Fibroblast of skin of right quadriceps (primary cell): ENCODE results near the gene PBRM1.
"Not testable (repeated sequence)": the region's sequence is repeated elsewhere in the genome, so short reads cannot be mapped to it uniquely, and the experiment has no call there.

ENCODE experiments used
- DNase-seq: peaks from one replicate; pipeline ENCODE4 v3.0.0-alpha.2; 2013

The PBRM1 gene

DNA sequence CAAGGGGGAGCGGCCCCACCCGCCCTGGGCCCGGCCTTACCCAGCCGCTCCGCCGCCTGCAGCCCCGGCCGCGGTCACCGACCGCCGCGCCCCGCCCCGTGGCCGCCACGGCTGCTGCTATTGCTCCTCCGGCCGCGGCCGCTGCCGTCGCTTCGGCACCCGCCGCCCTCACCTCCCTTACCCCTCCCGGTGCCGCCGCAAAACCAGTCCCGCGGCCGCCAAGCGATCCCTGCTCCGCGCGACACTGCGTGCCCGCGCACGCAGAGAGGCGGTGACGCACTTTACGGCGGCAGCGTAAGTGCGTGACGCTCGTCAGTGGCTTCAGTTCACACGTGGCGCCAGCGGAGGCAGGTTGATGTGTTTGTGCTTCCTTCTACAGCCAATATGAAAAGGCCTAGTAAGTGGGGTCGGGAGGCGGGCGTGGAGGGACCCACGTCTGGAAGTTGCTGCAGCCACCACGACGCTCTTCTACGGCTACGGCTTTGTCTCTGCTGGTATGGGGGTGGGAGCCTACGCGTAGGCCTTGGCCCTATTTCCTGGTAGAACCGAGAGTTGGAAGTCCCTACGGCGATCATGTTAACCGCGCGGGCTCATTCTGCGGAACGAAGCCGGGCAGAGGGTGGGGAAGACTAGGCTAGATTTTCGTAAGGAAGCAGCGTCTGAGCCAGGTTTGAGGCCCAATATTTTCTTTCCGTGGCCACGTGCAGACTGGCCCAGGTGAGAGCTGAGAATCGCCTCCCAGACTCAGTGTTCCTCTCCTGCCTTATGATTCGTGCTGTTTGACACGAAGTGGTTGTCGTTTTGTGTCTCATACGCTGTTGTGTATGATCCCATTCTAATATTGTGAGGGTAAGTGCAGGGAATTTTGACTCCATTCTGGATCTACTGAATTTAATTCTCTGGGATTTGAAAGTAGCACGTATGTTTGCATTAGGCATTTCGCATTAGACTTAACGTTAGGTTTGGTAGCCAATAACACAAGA, at the start of gene PBRM1, which contains the start of gene GNL3:
Gene PBRM1 (minus strand): TSS at position 205 of the 983 bp plus-strand sequence.
Gene GNL3 (plus strand): TSS at position 324 of the 983 bp plus-strand sequence. CDS start 61 bp downstream, at position 385.
- peak; percentile 96 for DNase-seq

GRCh38 chr3:52733256-52733891, 47.7 kb upstream of the PBRM1 start:
- DNase-seq = no peak

DNA sequence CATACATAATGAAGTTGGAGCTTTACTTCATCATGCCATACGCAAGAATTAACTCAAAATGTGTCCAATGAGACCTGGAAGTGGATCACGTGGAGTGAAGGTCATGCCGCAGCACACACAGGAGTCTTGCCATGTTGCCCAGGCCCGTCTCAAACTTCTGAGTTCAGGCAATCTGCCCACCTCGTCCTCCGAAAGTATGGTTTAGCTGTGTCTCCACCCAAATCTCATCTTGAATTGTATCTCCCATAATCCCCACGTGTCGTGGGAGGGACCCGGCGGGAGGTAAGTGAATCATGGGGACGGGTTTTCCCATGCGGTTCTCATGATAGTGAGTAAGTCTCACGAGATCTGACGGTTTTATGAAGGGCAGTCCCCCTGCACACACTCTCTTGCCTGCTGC, 45.9 kb upstream of the PBRM1 start:
- DNase-seq = no peak

GRCh38 chr3:52730681-52731080, 45.0 kb upstream of the PBRM1 start:
- no peak for DNase-seq

DNA sequence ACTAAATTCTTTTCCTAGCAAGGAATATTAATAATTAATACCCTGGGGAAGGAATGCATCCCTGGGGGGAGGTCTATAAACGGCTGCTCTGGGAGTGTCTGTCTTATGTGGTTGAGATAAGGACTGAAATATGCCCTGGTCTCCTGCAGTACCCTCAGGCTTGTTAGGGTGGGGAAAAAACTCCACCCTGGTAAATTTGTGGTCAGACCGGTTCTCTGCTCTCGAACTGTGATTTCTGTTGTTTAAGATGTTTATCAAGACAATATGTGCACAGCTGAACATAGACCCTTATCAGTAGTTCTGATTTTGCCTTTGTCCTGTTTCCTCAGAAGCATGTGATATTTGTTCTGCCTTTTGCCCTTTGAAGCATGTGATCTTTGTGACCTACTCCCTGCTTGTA, 43.0 kb upstream of the PBRM1 start:
- DNase-seq = not testable (repeated sequence)

DNA sequence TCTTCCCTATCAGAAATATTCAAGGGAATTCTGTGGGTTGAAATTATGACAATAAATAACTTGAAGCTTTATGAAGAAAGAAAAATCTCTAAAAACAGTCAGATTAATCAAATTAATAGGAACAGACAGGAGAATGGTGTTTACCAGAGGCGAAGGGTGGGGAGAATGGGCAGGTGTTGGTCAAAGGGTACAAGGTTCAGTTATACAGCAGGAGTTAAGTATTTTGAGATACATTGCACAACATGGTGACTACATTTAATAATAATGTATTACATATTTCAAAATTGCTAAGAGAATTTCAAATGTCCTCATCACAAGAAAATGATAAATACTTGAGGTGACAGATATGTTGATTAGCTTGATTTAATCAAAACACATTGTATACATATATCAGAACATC, 38.8 kb upstream of the PBRM1 start:
- no peak for DNase-seq

DNA sequence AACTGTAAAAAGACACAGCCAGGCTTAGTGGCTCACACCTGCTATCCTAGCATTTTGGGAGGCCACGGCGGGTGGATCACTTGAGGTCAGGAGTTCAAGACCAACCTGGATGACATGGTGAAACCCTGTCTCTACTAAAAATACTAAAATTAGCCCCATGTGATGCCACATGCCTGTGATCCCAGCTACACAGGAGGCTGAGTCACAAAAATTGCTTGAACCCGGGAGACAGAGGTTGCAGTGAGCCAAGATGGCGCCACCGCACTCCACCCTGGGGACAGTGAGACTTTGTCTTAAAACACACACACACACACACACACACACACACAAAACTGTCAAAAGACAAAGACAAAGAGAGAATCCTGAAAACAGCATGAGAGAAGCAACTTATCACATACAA, 38.2 kb upstream of the PBRM1 start:
- DNase-seq = no peak

- DNase-seq = no peak
These were observed 36.8 kb upstream of the PBRM1 start for GRCh38 chr3:52722491-52722890.

- DNase-seq = no peak
These were observed 36.0 kb upstream of the PBRM1 start for GRCh38 chr3:52721730-52722008.

- peak; percentile 7 for DNase-seq
These were observed 35.5 kb upstream of the PBRM1 start for GRCh38 chr3:52721002-52721729.

GRCh38 chr3:52719618-52720017, 33.9 kb upstream of the PBRM1 start:
- DNase-seq = no peak

GRCh38 chr3:52715714-52716305, 30.1 kb upstream of the PBRM1 start:
- no peak for DNase-seq

DNA sequence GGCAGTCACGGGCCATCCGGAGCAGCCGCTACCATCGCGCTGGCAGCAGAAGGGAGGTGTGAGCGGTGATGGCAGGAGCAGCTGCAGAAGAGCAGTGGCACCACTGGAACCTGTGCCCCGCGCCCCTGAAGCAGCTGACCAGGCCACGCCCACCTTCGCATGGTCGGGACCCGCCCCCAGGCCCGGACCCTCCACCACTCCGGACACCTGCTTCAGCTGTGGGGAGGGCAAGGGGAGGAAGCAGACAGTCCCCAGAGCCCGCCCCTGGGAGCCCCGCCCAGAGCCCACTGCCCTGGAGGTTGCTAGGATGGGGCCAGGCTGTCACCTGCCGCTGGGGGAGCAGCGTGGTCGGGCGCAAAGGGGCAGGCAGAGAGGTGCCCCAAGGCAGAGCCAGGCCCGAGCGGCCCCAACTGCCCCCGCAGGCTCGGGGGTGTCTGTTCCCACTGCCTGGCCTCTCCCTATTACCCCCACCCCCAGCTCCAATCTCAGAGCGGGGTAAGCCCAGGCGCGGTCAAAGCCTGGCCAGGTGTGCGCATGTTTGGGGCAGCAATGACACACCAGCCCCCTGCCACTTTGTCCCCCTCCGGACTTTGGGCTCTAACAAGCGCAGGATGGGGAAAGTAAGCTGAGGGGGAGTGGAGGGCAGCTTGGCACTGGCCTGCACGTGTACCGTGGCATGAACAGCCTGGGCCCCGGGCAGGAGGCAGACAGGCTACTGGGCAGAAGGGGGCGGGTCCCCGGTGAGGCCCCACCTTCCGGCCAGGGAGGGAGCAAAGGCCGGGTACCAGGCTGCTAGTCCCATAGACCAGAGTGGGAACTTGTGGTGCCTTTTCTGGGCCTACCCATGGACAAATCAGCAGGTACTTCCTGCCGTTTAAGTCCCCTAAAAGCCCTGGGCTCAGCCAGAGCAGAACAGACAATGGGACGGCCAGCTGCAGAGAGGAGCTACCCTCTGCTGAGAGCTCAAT, 28.9 kb upstream of the PBRM1 start:
- DNase-seq = no peak

DNA sequence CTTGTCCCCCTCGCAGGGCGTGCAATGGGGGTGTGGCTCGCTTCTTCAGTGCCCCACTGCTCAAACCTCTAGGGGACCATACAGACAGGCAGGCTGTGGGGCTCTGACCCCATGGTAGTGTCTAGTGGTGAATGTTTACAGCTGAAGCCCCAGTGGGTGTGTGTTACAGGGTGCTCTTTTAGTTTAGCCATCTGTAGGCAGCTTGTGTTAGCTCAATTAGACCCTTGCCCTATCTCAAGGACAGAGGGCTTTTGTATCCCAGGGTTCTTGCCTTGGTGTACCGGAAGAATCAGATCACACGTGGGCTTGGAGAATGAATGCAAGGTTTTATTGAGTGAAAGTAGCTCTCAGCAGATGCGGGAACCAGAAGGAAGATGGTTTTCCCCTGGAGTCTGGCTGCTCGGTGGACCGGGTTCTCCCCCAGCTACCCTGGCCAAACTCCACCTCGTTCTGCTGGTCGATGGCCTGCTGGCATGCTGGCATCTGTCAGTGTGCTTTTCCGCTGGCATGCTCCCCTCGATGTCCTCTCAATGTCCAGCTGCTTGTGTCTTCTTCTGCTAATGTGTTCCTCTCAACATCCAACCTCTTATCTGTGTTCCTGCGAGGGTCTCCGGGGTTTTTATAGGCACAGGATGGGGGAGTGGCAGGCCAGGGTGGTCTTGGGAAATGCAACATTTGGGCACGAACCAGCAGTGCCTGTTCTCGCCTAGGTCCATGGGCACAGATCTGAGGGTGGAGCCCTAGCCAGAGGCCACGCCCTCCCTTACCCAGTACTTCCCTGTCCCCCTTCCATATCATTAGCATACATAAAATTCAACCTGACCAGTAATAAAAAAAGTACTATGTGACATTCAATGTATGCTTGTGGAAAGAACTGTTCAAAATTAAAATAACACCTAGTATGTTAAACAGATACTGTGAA, 26.8 kb upstream of the PBRM1 start:
- DNase-seq = no peak

- DNase-seq = no peak
These were observed 24.8 kb upstream of the PBRM1 start for GRCh38 chr3:52710512-52710911.

DNA sequence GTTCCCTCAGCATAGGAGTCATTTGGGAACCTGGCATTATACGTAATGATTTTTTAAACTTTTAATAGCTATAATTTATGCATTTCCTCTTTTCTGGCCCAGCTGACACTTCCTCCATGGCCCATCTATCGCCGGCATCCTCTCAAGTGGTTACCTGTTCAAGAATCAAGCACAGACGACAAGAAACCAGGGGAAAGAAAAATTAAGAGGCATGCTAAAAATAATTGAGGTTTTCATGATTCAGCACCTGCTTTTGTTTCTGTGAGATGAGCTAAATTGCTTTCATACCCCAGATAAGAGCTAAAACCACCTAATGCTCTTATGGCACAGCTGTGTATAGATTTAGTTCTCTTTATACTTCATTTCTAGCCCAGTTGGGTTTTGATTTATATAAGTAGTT, 21.9 kb upstream of the PBRM1 start:
- no peak for DNase-seq

DNA sequence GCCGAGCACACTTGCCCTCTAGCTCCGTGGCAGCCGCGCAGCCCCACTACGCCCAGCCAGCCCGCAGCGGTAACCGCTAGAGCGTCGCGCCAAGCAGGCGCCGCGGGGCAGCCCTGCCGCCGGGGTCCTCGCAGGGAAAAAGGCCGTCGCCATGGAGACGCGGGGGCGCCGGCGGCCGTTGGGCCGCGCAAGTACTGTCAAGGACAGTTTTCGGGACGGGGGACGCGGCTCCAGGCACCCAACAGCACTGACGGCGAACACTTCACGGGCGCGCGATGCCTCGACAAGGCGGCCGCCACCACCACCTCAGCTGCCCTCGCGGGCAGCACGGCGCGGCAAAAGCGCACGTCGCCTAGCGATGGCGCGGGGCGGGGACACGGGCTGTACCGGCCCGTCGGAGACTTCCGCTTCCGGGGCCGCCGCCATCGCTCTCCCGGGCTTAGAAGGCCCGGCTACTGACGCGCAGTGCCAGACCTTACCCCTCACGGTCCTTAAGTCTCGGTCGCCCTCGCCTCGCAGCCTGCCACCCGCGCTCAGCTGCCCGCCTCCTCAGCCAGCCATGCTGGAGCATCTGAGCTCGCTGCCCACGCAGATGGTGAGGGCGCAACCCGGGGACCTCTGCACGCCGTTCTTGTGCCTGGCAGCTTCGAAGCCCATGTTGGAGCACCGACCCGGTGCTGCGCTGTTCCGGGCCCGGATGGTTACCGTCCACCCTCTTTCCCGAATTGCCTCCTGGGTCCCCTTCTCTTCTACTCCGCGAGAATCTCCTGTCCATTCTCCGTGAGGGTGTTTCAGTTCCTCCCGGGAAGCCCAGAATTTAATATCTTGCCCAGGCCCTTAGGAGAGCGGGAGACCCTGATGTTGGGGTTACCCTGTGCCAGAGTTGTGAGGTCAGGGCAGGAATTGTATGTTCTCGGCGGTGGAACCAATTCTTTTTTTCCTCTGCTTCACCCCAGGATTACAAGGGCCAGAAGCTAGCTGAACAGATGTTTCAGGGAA, 20.3 kb upstream of the PBRM1 start, which contains the start of the genes GLT8D1 and SPCS1:
Gene GLT8D1 (minus strand): TSS at position 104 of the 999 bp plus-strand sequence. CDS start 5,331 bp downstream, outside the sequence.
Gene SPCS1 (plus strand): TSS at position 419 of the 999 bp plus-strand sequence. CDS start 141 bp downstream, at position 560.
- DNase-seq = peak; percentile 82

GRCh38 chr3:52705438-52705687, 19.6 kb upstream of the PBRM1 start:
- no peak for DNase-seq
